D341Med (cell line): ENCODE data around the gene SRP68.
"Not testable (repeated sequence)": the region's sequence is repeated elsewhere in the genome, so short reads cannot be mapped to it uniquely, and the experiment has no call there.

Experiments used
- DNase-seq: peaks from one replicate; pipeline ENCODE4 v3.0.0; 2012; ENCODE audit warnings: low spot score

SRP68 gene

DNA sequence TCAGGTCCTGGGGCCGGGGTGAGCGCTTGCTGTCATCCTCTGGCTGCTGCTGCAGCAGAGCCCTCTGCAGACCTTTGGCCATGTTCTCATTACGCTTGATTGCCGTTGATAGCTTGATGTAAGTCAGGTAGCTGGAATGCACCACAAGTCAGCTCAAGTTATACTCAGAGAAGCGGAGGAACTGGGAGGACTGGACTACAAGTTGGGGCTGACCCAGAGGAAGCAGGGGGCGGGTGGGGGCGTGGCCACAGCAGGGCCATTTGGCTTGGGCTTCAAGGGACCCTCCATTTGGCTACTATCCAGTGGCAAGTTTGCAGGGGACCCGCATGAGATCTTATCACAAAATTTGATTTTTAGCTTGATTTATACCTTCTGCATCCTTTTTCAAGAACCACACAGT, 26.3 kb downstream of the SRP68 start:
- no peak for DNase-seq

DNA sequence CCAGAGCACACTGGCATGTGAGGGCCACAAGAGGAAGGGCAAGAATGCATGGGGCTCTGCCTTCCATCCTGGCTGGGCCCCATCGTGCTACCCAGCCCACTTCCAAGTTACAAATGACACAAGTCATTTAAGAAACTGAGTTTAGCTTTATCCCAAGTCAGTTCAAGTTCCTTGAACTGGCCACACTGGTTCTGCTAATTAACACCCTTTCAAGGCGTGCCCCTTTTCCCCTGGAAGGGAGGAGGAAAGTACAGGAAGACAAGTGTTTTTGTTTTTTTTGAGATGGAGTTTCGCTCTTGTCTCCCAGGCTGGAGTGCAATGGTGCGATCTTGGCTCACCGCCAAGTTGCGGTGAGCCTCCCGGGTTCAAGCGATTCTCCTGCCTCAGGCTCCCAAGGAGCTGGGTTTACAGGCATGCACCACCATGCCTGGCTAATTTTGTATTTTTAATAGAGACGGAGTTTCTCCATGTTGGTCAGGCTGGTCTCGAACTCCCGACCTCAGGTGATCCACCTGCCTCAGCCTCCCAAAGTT, 27.8 kb downstream of the SRP68 start:
- DNase-seq = not testable (repeated sequence)

DNA sequence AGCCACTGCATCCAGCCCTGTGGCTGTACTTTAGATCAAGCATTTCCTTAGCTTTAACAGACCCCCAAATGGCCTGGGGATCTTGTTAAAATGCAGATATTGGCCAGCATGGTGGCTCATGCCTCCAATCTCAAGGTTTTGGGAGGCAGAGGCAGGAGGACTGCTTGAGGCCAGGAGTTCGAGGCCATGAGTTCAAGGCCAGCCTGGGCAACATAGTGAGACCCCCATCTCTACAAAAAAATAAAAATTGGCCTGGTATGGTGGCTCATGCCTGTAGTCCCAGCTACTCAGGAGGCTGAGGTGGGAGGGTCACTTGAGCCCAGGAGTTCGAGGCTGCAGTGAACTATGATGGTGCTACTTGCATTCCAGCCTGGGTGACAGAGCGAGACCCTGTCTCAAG, 29.4 kb downstream of the SRP68 start:
- DNase-seq = not testable (repeated sequence)

DNA sequence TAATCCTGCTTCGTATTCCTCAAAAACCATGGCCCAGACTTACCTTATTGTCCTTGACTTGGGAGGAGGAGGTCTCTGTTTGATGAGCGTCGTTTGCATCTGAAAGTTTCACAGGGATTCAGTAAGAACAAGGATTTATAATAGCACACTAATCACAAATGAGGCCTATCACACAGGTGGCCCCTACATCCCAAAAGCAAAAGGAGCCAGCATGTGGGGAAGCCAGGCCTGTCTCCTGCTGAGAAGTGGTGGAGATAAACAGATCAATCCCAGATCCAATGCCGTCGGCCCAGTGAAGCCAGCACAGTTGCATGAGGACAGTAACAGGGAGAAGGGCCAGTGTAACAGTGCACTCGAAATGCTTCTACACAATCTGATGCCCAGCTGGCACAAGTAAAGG, 31.9 kb downstream of the SRP68 start:
- DNase-seq = no peak

DNA sequence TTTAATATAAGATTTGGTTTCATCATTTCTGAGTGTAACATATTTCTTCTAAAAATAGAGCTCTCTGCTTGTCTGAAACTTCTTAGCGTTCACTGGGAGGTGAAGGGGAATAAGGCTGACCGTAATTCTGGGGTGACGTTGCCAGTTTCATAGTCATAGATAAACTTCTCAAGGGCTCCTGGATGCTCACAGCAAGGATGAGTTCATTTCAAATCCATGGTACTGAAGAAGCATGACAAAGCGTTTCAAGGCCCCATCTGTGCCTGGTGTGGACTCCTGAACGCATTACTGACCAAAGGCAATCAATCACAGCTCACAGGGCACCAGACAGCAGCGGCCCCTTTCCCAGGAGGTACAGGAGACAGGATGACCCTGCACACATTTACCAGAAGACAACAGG, 33.2 kb downstream of the SRP68 start:
- DNase-seq = no peak

DNA sequence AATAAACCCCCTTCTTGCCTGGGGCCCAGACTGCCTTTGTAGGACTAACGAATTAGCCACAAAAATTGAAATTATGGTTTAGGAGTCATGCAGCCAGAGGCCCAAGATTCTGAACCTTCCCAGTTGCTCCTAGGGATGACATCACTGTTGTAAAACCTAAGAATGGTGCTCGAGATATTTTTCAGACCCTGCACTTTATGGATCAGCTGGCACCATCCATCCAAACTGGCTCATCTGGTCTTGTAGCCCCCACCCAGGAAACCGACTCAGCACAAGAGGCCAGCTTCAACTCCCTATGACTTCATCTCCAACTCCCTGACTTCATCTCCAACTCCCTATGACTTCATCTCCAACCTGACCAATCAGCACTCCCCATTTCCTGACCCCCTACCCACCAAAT, 34.3 kb downstream of the SRP68 start:
- no peak for DNase-seq

DNA sequence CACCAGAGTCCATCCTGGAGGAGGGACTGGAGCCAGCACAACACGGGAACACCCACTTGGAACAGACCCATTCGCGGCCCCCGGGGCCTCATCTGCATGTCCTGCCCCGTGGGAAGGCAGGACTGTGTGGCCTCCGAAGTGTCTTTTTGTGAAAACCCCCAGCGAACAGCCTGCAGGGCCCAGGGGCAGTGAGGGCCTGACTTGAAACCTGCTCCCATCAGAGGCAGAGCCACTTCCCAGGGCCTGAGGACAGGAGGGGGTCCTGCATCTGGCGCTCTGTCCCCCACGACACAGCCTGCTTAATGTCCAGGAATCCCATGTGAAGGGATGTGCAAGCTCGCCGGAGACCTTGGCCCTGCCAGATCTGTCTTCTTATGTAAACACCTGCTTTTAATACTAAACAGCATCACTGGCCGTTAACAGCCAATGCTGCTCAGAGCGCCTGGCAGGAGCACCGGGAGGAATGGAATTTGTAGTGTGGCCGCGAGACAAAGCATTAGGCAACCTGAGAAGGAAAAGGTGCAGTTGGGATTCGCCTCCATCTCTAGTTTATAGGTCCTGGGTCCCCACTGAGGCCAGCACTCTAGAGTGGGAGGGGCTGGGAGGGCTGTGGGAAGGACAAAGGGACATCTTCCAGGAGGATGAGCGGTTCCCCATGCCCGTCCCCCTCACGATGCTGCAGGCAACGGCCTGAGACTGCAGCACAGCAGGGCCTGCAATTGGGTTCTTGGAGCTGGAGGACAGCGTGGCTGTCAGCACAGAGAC, 35.6 kb downstream of the SRP68 start:
- no peak for DNase-seq

DNA sequence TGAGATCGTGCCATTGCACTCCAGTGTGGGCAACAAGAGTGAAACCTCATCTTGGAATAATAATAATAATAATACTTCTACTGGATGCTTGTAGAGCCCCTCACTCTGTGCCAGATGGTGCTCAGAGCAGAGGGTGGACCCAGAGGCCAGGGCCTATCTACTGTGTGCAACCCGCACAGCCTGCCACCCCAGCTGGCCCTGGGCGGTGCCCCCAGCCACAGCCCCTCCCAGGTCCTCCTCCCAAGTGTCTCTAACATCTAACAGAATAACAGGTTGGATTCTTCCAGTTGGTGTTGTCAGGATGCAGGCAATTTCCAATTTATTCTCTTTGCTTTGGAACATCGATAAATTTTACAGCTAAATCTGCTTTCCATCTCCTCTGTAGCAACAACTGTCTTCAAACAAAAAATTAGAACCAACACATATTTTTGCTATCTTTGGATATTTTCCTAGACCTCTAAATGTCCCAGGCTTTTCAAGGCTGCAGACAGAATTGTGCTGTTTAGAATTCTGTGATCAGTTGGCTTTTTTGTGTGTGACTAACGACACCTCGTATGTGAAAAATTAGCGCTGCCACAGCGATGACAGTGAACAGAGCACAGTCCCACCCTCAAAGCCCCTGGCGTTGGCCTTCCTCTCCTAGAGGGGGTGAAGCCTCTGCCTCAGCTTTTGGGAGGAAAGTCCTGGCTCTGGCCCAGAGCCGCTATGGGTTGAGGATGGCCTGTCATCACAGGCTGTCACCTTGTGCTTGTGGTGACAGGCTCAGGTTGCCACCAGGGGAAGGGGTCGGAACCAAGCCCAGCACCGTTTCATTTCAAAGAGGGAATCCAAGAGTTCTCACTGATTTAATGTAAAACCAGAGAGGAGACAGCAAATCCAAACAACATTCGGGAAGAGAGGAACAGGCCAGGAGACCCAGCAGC, 37.6 kb downstream of the SRP68 start:
- DNase-seq = no peak

DNA sequence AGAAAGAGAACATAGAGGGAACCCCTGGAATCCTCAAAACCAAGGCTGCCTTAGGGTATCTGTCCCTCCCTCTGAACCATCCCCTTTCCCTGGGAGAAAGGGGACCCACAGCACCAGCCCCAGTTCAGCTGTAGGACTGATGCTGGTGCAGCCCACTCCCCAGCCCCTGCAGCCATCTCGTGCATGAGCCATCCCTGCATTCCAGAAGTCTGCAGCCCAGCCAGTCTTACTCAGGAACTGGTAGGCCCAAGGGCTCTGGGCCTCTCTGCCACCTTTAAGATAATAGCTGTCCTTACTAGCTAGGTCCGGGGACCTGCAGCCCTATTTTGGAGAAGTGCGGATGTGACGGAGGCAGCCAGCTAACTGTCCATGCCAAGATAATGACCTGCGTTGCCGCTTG, 39.2 kb downstream of the SRP68 start:
- DNase-seq = no peak

DNA sequence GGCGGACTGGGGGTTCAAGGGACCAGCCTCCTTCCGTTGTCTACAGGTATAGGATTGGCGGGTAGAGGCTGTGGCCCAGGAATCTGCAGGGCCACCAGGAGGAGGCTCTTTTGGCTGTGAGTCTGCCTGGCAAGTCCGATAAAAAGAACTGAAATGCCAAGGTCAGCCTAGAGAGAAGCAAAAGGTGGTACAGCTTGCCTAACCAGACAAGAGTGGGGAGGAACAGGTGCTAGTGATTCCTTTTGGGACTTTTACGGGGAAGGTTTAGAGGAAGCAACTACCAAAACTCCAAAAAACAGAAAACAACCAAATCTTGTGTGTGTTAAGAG, 39.6 kb downstream of the SRP68 start:
- no peak for DNase-seq

DNA sequence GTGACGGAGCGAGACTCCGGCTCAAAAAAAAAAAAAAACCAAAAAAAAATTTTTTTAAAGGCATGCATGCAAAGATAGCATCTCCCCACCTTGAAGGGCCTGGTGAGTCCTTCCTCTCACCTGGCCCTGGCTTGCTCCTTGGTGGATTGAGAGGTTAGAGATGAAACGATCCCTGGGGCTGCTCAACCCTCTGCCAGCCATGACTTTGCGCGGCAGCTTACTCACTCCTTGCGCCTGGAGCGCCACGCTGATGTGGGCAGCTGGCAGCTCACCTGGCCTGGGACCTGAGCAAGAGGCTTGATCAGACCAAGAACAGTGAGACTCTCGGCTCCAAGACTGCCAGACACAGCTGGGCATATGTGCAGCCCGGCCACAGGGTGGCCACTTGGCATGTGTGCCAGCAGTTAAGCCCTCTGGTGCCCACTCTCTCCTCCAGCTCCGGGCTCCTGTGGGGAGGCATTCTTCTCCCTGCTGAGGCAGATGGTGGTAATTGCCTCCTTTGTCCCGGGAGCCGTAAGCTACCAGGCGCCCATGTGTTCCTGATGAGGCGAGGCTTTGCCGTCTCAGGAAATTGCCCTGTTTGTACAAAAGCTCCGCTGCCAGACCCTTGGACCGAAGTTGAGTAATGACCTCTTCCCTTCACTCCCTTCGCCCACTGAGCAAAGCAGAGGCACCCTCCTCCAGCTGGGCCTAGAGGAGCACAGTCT, 40.1 kb downstream of the SRP68 start:
- DNase-seq = no peak

DNA sequence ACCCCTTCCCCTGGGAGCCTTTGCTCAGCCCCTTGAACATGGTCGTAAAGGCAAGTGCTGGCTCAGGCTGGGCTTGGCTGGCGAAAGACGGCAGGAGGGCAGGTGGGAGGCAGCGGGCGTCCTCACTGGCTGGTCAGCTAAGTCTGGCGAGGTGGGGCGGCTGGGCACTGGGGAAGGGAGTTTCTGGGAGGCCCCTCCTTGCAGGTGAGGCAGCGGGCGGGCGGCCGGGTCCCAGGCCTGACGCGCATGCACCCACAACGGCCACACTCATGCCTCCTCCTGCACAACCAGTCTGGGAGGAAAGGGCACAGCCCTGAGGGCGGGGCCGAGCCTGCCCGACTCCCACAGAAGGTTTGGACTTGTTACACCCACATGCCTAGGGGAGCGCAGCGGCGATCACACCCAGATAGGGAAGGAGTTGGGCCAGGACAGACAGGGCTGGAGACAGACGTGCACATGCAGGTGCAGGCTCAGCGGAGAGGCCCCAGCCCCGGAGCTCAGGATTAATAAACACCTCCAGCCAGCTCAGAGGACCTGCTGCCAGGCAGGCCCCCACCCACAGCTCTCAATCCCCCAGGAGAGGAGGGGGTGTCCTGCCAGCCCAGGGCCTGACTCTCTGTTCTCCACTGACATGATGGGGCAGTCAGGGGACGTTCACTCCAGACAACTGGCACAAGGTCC, 45.0 kb downstream of the SRP68 start, which contains the start of gene EVPL:
Gene EVPL (minus strand): TSS at position 148 of the 681 bp plus-strand sequence. CDS start 108 bp downstream, at position 40.
- DNase-seq = no peak

DNA sequence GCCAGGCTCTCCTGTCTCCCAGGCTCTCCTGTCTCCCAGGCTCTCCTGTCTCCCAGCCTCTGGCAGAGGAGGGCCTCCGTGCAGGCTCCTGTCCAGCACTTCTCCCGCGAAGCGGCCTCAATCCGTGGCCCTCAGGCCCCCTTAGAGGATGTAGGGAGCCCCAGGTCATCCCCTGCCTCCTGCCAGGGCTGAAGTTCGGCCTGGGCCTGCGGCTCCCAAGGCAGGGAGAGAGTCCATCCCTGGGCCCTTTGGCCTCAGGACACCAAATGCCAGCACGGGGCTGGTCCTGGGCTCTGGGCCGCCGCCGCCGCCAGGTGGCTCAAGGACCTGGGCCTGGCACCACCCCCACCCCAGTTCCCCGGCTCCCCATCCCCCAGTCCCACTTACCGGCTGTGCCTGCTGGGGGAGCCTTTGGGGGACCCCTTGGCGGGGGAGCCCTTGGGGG, 45.6 kb downstream of the SRP68 start:
- DNase-seq = no peak

DNA sequence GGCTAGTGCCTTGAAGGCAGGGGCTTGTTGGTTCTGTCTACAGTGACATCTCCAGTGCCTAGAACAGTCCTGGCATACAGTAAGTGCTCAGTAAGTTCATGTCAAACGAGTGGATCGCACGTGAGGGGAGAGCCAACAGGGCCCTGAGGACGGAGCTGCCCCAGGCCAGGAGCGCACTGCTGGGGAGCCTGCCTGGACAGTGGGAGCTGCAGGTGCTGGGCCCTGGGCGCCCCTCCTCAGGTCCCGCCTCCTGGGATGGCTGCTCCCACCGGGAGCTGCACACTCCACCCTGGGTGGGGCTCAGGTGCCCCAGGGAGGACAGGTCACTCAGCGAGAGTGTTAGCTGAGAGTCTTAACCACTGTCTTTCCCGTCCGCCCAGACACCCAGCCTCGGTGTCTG, 47.0 kb downstream of the SRP68 start:
- no peak for DNase-seq

DNA sequence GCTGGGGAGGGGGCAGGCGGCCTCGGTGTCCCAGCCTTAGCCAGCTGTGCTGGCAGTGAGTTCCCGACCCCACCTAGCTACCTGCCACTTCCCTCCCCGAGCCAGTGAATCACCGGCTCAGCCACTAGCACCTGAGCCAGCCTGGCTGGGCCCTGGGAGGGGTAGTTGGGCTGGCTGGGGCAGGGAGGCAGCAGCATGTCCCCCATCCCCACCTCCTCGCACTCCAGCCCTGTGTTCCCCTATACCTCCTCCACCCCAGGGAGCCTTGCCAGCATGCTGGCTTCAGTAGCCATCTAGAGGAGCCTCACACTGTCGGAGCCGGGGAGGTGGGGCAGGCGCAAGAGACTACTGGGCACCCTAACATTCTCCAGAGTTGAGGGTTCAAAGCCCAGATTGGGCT, 48.0 kb downstream of the SRP68 start:
- no peak for DNase-seq

DNA sequence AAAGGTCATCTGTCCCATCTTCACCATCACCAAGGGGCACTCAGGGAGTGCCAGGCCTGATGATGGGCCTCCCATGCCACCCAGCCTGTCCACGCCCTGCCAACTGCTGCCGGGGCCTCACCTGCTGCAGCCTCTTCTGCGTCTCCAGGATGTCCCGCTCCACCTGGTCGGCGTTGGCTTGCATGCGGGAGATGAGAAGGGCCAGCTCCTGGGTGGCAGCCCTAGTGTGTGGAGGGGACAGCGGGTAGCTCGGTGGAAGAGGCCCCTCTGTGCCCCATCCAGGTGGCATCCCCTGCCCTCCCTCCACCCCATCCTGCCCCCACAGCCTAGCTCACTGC, 48.4 kb downstream of the SRP68 start:
- no peak for DNase-seq

DNA sequence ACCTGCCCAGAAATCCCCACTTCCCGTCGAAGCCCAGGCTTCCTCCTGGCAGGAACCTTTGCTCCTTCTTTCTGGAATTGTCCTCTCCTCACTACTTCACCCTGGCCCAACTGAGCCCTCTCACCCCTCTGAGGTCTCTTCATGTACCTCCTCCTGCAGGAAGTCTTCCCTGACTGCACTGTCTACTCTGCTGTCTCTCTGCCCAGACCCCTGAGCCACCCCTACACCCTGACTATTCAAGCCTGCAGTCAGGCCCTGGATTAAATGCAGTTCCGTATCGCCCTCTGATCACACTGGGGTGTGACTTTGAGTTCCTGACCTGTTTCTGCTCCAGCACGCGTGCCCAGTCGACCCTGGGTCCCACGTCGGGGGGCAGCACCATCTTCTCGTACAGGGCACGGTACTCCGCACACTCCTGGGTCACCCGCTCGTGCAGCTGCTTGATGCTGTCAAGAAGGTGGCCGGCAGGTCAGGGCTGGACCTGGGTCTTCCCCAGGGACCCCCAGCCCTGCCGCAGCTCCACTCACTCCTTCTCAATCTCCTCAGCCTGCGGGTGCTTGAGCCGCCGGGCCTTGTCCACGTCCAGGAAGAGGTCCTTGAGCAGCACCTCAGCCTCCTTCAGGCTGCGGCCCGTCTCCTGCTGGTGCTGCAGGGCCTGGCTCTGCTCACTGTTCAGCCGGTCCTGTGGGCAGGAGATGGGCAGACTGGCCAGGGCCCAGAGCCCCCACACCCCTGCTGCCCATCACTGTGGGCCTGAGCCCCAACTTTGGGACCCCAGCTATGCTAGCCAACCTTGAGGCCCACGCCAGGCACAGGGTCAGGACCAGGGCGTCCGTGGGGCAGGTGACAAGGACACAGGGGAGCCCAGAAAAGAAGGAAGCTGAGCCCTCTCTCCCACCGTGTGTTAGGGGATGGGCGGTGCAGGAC, 49.1 kb downstream of the SRP68 start:
- DNase-seq = no peak

DNA sequence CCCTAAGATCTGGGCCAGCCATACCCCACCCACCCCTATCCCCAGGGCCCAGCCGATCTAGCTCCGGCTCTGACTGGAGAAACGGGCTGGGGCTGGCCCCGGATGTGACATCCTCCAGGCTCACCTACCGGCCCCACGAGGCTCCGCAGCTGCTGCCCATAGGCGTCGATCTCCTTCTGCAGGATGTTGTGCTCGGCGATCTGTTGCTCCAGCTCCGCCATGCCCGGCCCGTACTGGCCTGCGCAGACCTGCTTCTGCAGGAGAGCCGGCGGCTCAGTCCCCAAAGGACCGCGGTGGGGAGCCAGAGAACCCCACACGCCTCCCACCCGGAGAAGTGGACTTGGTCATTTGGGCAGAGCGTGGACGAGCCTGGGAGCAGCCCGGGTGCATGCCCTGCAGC, 50.0 kb downstream of the SRP68 start:
- DNase-seq = no peak

DNA sequence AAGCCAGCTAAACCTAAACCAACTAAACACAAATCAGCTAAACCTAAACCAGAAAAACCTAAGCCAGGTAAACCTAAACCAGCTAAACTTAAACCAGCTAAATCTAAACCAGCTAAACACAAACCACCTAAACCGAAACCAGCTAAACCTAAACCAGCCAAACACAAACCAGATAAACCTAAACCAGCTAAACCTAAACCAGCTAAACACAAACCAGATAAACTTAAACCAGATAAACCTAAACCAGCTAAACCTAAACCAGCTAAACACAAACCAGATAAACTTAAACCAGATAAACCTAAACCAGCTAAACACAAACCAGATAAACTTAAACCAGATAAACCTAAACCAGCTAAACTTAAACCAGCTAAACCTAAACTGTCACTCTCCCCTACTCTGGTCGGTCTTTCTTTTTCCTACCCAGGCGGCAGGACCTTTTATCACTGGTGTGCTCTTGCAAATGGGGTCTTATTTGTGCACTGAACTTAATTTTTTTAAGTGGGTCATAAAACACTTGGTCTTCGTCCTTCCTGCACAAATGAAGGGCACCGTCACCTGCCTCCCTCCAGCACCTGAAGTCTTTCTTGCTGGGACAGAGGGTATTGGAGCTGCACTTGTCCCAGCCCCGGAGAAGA, 52.4 kb downstream of the SRP68 start:
- no peak for DNase-seq

DNA sequence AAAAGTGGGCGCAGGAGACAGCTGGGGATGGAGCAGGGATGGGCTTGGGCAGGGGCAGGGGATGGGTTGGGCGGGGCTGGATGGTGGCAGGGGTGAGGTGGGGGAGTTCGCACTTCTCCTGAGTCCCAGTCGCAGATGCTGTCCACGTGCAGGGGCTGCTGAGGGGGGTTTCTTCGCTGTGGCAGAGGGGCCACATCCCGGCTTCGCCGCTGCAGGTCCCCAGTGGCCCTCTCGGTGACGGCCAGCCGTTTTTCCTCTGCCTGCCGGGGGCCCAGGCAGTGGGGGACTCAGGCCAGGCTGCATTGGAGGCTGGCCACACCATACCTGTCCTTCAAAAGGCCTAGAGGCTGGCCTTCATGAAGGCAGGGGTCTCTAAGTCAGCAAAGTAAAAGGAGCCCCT, 53.5 kb downstream of the SRP68 start:
- DNase-seq = no peak

DNA sequence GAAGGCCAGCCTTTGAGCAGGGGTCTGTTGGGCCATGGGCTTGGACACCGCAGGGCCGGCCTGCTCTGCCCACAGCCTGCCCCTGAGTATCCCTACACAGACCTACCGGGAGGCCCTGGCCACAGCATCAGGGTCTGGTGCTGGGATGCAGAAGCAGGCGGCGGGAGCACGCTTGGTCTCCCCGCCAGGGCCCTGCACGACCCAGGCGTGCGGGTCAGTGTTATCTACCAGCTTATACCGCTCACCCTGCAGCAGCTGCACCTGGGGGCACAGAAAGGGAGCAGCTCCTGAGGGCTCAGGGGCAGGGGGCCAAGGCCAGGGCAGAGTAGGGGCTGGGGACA, 54.0 kb downstream of the SRP68 start:
- no peak for DNase-seq
